K562 (cell line): Measurements from ENCODE around the gene HSD17B1. TPM values are rescaled to one million over a fixed set of nuclear protein-coding genes. Genes with fewer than 3 reads are reported as not detected.

Experiments
- CEBPB ChIP-seq: fragments of 450-650 bp; IDR thresholded peaks from 2 replicates; pipeline ENCODE4 v1.6.1; 2016; ENCODE audit warnings: missing genetic modification characterization, missing compliant biosample characterization
- CREM ChIP-seq: IDR thresholded peaks from 2 replicates; pipeline ENCODE4 v1.6.1; 2014; ENCODE audit warnings: antibody characterized with exemption, low read depth
- GATAD2B ChIP-seq: fragments of 450-650 bp; IDR thresholded peaks from 2 replicates; pipeline ENCODE4 v1.6.1; 2017; ENCODE audit warnings: mild to moderate bottlenecking, borderline replicate concordance
- HMGXB4 ChIP-seq: sonication (generic); formaldehyde crosslinking; IDR thresholded peaks from 2 replicates; pipeline ENCODE4 v1.8.1; 2023; ENCODE audit warnings: mild to moderate bottlenecking, missing genetic modification reagents
- KDM1A ChIP-seq, 2 experiments: fragments of 450-650 bp; IDR thresholded peaks; 2 replicates each; pipeline ENCODE4 v1.6.1; 2016; ENCODE audit warnings: mild to moderate bottlenecking in 2 of 2
- MEF2D ChIP-seq: conservative IDR thresholded peaks from 2 replicates; pipeline ENCODE4 v1.6.1; 2016; ENCODE audit warnings: low read depth, missing genetic modification characterization, missing compliant biosample characterization
- NFATC3 ChIP-seq: fragments of 450-650 bp; IDR thresholded peaks from 2 replicates; pipeline ENCODE4 v1.6.1; 2017; ENCODE audit warnings: mild to moderate bottlenecking
- NFIC ChIP-seq: fragments of 450-650 bp; IDR thresholded peaks from 2 replicates; pipeline ENCODE4 v1.6.1; 2017; ENCODE audit warnings: mild to moderate bottlenecking, inconsistent platforms
- NR1H2 ChIP-seq: sonication (generic); formaldehyde crosslinking; IDR thresholded peaks from 2 replicates; pipeline ENCODE4 v1.4.0; 2020; ENCODE audit warnings: mild to moderate bottlenecking, missing genetic modification reagents
- PHB2 ChIP-seq: fragments of 450-650 bp; IDR thresholded peaks from 2 replicates; pipeline ENCODE4 v1.6.1; 2017; ENCODE audit warnings: low read depth
- SNRNP70 ChIP-seq: fragments of 200-400 bp; formaldehyde crosslinking; optimal IDR thresholded peaks from 2 replicates; pipeline ENCODE3; 2017; ENCODE audit warnings: low read depth, low read length
- TRIM24 ChIP-seq, 2 experiments: fragments of 450-650 bp; IDR thresholded peaks; 2 replicates each; pipeline ENCODE4 v1.6.1; 2016
- TRIM25 ChIP-seq: fragments of 450-650 bp; IDR thresholded peaks from 2 replicates; pipeline ENCODE4 v1.7.0; 2016; ENCODE audit warnings: borderline replicate concordance
- ZBTB11 ChIP-seq, 3 experiments: fragments of 200-800 bp in 1 of 3; fragments of 250-450 bp in 1 of 3; fragments of 450-650 bp in 1 of 3; sonication (Bioruptor Pico) in 1 of 3; sonication (Bioruptor generic) in 1 of 3; formaldehyde crosslinking in 1 of 3; IDR thresholded peaks; 2 replicates each; pipeline versions ENCODE4 v1.6.1 to v1.8.0; 2016 to 2022; ENCODE audit warnings: mild to moderate bottlenecking in 2 of 3, missing genetic modification characterization in 2 of 3, missing compliant biosample characterization in 1 of 3, moderate library complexity in 1 of 3
- ZHX1 ChIP-seq: fragments of 150-350 bp; conservative IDR thresholded peaks from 2 replicates; pipeline ENCODE4 v1.6.1; 2014; ENCODE audit warnings: low read length
- ZNF134 ChIP-seq: fragments of 250-450 bp; sonication (Bioruptor Pico); conservative IDR thresholded peaks from 2 replicates; pipeline ENCODE4 v1.4.0; 2020
- ZNF140 ChIP-seq: fragments of 250-450 bp; sonication (Bioruptor Pico); IDR thresholded peaks from 2 replicates; pipeline ENCODE4 v1.8.0; 2021; ENCODE audit warnings: moderate library complexity, mild to moderate bottlenecking, inconsistent platforms
- polyA plus RNA-seq, 8 experiments: library from polyadenylated mRNA; depleted of rRNA in 4 of 8; stranded (reverse) in 5 of 8; unstranded in 3 of 8; fragments of >200 nt; fragmentation: Nextera tagmentation in 2 of 8; fragmentation: Illumina TruSeq in 1 of 8; extraction: Ambion mirVana in 2 of 8; extraction: Trizol in 1 of 8; gene quantifications; 2 replicates each; pipeline versions ENCODE4 v1.2.1 to v1.2.3, GENCODE V29; 2011 to 2014; ENCODE audit warnings: inconsistent platforms in 1 of 8, missing spikeins in 1 of 8
- total RNA-seq, 7 experiments: library from RNA; depleted of rRNA in 6 of 7; stranded (reverse); fragments of >200 nt in 6 of 7; fragmentation: Illumina TruSeq in 2 of 7; extraction: Trizol in 2 of 7; gene quantifications; 2 replicates each; pipeline versions ENCODE4 v1.2.1 to v1.2.3, GENCODE V29; 2011 to 2021; ENCODE audit warnings: low replicate concordance in 1 of 7

The HSD17B1 gene
- total and polyA plus RNA-seq, 9 of the 15 experiments (the other 6 are each of a cell fraction or from before 2014, with no cell fraction given) = 0.55 to 21.1 (median 3.6) TPM

- no peak for TF ChIP-seq ZHX1
- TF ChIP-seq MEF2D = no peak
- no peak for TF ChIP-seq NR1H2 (CRISPR knock-in tag)
- no peak for TF ChIP-seq KDM1A (IDR thresholded peaks at IDR 0.05)
- TF ChIP-seq ZBTB11 (CRISPR knock-in tag; IDR thresholded peaks at IDR 0.05) = peak in 1 of 3 experiments; percentile 75; a peak in 2 of 6 replicates
- no peak for TF ChIP-seq ZNF134 (CRISPR knock-in tag)
- TF ChIP-seq NFIC = peak; percentile 77
- TF ChIP-seq SNRNP70 = no peak
- TF ChIP-seq CREM = peak; percentile 50
- no peak for TF ChIP-seq TRIM24 (IDR thresholded peaks at IDR 0.05)
- peak; percentile 37; the same call in 1 of the 2 replicates for TF ChIP-seq CEBPB (tag)
- no peak for TF ChIP-seq ZNF140 (CRISPR knock-in tag)
- TF ChIP-seq GATAD2B = no peak
- no peak for TF ChIP-seq NFATC3
- peak; percentile 72; the same call in 1 of the 2 replicates for TF ChIP-seq HMGXB4 (CRISPR knock-in tag)
- TF ChIP-seq TRIM25 = no peak
- TF ChIP-seq PHB2 = no peak
These were observed 9.8 kb downstream of the HSD17B1 start (continued) for GRCh38 chr17:42562388-42563142.
